ENCODE data around the gene SMAD6. TPM values are rescaled to one million over a fixed set of nuclear protein-coding genes. Genes with fewer than 3 reads are reported as not detected.

Gene SMAD6
- polyA plus RNA-seq, 1 of the 3 experiments (the other 2 are of a cell fraction), result 4.5 TPM

DNA sequence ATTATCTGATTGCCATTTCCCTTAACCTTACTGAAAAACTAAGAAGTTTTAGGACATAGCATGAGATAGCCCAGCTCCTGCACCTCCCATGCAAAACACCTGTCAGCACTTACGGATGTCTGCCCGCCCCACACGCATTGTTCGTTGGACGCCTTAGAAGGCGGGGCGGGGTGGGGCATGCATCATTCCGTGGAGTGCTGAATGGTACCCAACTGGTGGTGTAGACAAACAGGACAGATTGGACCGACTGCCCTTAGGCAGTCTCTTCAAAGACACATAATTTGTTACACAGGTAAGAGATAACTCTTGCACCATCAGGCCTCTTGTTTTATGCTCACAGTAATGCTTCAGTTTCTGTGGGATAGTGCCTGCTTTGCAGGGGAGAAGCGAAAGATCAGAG lies 93.8 kb downstream of the SMAD6 start:
- H3K9me3 ChIP-seq, result no peaks in the 10 kb centered on the region
- DNase-seq, result no peak
- H3K9me2 ChIP-seq, result no peaks in the 10 kb centered on the region
- H3K79me2 ChIP-seq (ENCODE audit: insufficient read depth), result no peaks in the 10 kb centered on the region
- H3K4me2 ChIP-seq, result no peak overlapping the region
- H3K9ac ChIP-seq, result no peak overlapping the region
- no peaks in the 10 kb centered on the region for H4K20me1 ChIP-seq (ENCODE audit: insufficient read depth)
- peaks cover 0 to 17% of the 10 kb centered on the region in 2 experiments for H3K4me1 ChIP-seq (ENCODE audit: control insufficient read depth in 1 of 2, insufficient read depth in 2 of 2, low read depth in 1 of 2, low read length in 1 of 2)
- POLR2A ChIA-PET, result no interaction called here
- H3K36me3 ChIP-seq (replicated peaks in 1 of 2; ENCODE audit: control insufficient read depth in 1 of 2, insufficient read depth in 2 of 2, low read length in 1 of 2), result peaks cover 0 to 2% of the 10 kb centered on the region in 2 experiments
- CTCF ChIA-PET, result interaction anchor here (0.7 kb wide), 2 partner anchors 22 to 192 kb away, joined by 3 read pairs; no protein-coding TSS in a partner anchor
- H3F3A ChIP-seq (replicated peaks; ENCODE audit: insufficient read depth), result peaks cover 15% of the 10 kb centered on the region
- WGBS (ENCODE audit: low lambda C conversion rate), result 97% methylated on average over 10 of the region's 10 CpGs
- no peak overlapping the region for H3K4me3 ChIP-seq (ENCODE audit: low read depth in 2 of 2, low read length in 1 of 2)
- no peak overlapping the region for H2AFZ ChIP-seq (ENCODE audit: low read depth)
- TF ChIP-seq, protein P1, sequence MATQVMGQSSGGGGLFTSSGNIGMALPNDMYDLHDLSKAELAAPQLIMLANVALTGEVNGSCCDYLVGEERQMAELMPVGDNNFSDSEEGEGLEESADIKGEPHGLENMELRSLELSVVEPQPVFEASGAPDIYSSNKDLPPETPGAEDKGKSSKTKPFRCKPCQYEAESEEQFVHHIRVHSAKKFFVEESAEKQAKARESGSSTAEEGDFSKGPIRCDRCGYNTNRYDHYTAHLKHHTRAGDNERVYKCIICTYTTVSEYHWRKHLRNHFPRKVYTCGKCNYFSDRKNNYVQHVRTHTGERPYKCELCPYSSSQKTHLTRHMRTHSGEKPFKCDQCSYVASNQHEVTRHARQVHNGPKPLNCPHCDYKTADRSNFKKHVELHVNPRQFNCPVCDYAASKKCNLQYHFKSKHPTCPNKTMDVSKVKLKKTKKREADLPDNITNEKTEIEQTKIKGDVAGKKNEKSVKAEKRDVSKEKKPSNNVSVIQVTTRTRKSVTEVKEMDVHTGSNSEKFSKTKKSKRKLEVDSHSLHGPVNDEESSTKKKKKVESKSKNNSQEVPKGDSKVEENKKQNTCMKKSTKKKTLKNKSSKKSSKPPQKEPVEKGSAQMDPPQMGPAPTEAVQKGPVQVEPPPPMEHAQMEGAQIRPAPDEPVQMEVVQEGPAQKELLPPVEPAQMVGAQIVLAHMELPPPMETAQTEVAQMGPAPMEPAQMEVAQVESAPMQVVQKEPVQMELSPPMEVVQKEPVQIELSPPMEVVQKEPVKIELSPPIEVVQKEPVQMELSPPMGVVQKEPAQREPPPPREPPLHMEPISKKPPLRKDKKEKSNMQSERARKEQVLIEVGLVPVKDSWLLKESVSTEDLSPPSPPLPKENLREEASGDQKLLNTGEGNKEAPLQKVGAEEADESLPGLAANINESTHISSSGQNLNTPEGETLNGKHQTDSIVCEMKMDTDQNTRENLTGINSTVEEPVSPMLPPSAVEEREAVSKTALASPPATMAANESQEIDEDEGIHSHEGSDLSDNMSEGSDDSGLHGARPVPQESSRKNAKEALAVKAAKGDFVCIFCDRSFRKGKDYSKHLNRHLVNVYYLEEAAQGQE (IDR thresholded peaks at IDR 0.05; ENCODE audit: low read depth, low read length), result no peak
- TF ChIP-seq, protein P2, sequence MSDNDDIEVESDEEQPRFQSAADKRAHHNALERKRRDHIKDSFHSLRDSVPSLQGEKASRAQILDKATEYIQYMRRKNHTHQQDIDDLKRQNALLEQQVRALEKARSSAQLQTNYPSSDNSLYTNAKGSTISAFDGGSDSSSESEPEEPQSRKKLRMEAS (IDR thresholded peaks at IDR 0.05; ENCODE audit: low read depth), result no peak
- TF ChIP-seq RCOR1 (IDR thresholded peaks at IDR 0.05; ENCODE audit: low read length) (no peak), SMC3 (IDR thresholded peaks at IDR 0.05; ENCODE audit: low read depth, low read length) (no peak), NRF1 (IDR thresholded peaks at IDR 0.05; ENCODE audit: low read depth, low read length) (no peak), TCF12 (IDR thresholded peaks at IDR 0.05) (no peak)
- H3K27ac ChIP-seq (ENCODE audit: low read depth in 2 of 2, low read length in 1 of 2), result no peak overlapping the region
- H3K27me3 ChIP-seq (ENCODE audit: insufficient read depth), result no peaks in the 10 kb centered on the region

DNA sequence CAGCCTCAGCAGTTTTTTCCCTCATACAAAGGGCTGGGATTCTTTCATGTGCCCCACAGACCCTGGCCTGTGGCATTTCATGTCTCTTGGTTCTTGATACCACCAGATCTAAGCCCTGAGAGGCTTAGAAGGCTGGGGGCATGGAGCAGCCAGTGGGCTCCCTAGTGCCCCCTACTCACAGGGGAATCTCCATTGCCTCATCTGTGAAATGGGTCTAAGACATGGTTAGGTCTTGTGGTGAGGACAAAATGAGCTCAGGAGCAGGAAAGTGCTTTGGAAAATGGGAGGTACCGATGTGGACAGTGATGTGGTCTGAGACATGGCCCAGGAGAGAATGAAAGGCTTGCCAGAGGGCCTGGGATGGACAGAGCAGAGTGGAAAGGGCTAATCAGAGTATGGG lies 94.3 kb downstream of the SMAD6 start:
- Histone ChIP-seq H2AFZ (ENCODE audit: low read depth) (no peak overlapping the region), H3K4me3 (ENCODE audit: low read depth in 2 of 2, low read length in 1 of 2) (no peak overlapping the region), H3K4me1 (ENCODE audit: control insufficient read depth in 1 of 2, insufficient read depth in 2 of 2, low read depth in 1 of 2, low read length in 1 of 2) (peaks cover 0 to 20% of the 10 kb centered on the region in 2 experiments), H3K79me2 (ENCODE audit: insufficient read depth) (no peaks in the 10 kb centered on the region), H4K20me1 (ENCODE audit: insufficient read depth) (no peaks in the 10 kb centered on the region), H3K27me3 (ENCODE audit: insufficient read depth) (no peaks in the 10 kb centered on the region), H3K9me3 (no peaks in the 10 kb centered on the region), H3K4me2 (no peak overlapping the region), H3K9me2 (no peaks in the 10 kb centered on the region), H3K9ac (no peak overlapping the region), H3F3A (replicated peaks; ENCODE audit: insufficient read depth) (peaks cover 15% of the 10 kb centered on the region), H3K27ac (ENCODE audit: low read depth in 2 of 2, low read length in 1 of 2) (no peak overlapping the region), H3K36me3 (replicated peaks in 1 of 2; ENCODE audit: control insufficient read depth in 1 of 2, insufficient read depth in 2 of 2, low read length in 1 of 2) (no peaks in the 10 kb centered on the region)
- POLR2A ChIA-PET, result no interaction called here
- CTCF ChIA-PET, result interaction anchor here (0.7 kb wide), 1 partner anchor 192 kb away, joined by 3 read pairs; no protein-coding TSS in a partner anchor
- DNase-seq, result no peak
- 95% methylated on average over 1 of the region's 1 CpG for WGBS (ENCODE audit: low lambda C conversion rate)
- TF ChIP-seq EZH2phosphoT487 (IDR thresholded peaks at IDR 0.05; ENCODE audit: borderline replicate concordance, low read depth) (no peak), TEAD4 (IDR thresholded peaks at IDR 0.05; ENCODE audit: borderline replicate concordance, insufficient read depth) (no peak), FOSL2 (IDR thresholded peaks at IDR 0.05; ENCODE audit: borderline replicate concordance, low read depth) (no peak), TAF1 (IDR thresholded peaks at IDR 0.05; ENCODE audit: borderline replicate concordance, low read depth, low read length) (no peak), RCOR1 (IDR thresholded peaks at IDR 0.05; ENCODE audit: low read length) (no peak), RXRA (IDR thresholded peaks at IDR 0.05; ENCODE audit: borderline replicate concordance, low read depth) (no peak), FOXJ3 (CRISPR knock-in tag; IDR thresholded peaks at IDR 0.05) (no peak), NFIC (IDR thresholded peaks at IDR 0.05; ENCODE audit: borderline replicate concordance) (no peak), CHD2 (IDR thresholded peaks at IDR 0.05; ENCODE audit: low read length, partially characterized antibody) (no peak), GATA2 (CRISPR knock-in tag; IDR thresholded peaks at IDR 0.05) (no peak), GABPA (IDR thresholded peaks at IDR 0.05; ENCODE audit: low read depth) (no peak)
- TF ChIP-seq, protein P1 (IDR thresholded peaks at IDR 0.05; ENCODE audit: low read depth, low read length), result no peak
- TF ChIP-seq, protein P2 (IDR thresholded peaks at IDR 0.05; ENCODE audit: low read depth), result no peak
- TF ChIP-seq, protein P3, sequence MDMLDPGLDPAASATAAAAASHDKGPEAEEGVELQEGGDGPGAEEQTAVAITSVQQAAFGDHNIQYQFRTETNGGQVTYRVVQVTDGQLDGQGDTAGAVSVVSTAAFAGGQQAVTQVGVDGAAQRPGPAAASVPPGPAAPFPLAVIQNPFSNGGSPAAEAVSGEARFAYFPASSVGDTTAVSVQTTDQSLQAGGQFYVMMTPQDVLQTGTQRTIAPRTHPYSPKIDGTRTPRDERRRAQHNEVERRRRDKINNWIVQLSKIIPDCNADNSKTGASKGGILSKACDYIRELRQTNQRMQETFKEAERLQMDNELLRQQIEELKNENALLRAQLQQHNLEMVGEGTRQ (IDR thresholded peaks at IDR 0.05; ENCODE audit: borderline replicate concordance, low read depth, low read length), result no peak

Measured in SK-N-SH (cell line).